Left colon (tissue), 2 donors: Measurements from ENCODE around the gene ELP4. TPM values are rescaled to one million over a fixed set of nuclear protein-coding genes. Genes with fewer than 3 reads are reported as not detected.

Source experiments
- ATAC-seq: fragments of 200-7000 bp; cut with Tn5 transposase; one replicate; pipeline ENCODE4 v1.9.1; 2020; ENCODE audit warnings: mild to moderate bottlenecking, moderate library complexity
- DNase-seq, 2 donors: peaks; one replicate each; pipeline ENCODE4 v3.0.0-alpha.2; 2020
- intact Hi-C, 2 donors: fragments of 100-400 bp; cut with DNase I in 1 of 2; cut with micrococcal nuclease in 1 of 2; formaldehyde crosslinking; loops; one replicate each; pipeline versions ENCODE4 v1.11.2 to v1.14.0; 2022; cut with DNase I, micrococcal nuclease
- total RNA-seq, 2 donors: library from RNA; stranded (reverse); fragmentation: NEBNext Ultra II Directional; extraction: Animal tissue kit (Norgen Biotek cat#: 25700); gene quantifications; one replicate each; pipeline ENCODE4 v1.2.1, GENCODE V29; 2021
- donor health status: DM: no; HTN: no; CAD: no.
- donor health status: DM: yes; HTN: yes; CAD: no.

The ELP4 gene
- total RNA-seq, 2 donors from 2014 or later: 15.1 to 15.2 TPM

DNA sequence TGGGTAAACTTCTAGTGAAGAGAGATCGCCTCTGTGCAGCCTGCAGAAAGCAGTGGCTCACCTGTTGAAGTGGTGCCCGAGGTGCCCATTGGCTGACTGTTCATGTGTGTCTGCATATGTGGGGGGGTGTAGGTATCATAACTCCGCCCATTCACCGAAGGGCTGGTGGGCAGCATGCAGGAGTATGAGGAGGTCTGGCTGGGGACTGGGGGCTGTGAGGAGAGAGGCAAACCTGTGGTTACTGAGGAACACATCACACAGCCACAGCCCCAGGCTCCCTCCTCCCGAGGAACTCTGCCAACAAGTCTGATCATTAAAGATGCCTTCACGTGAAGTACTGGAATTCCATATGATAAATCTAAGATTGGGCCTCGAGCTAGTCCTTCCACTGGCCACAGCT, 281.1 kb downstream of the ELP4 start:
- no peak for ATAC-seq
- intact Hi-C loops: no loop called here
- no peak for DNase-seq

GRCh38 chr11:31792036-31792435, 282.5 kb downstream of the ELP4 start:
- intact Hi-C loops: no loop called here
- no peak for ATAC-seq
- DNase-seq: no peak

GRCh38 chr11:31792456-31792855, 282.9 kb downstream of the ELP4 start:
- intact Hi-C loops: no loop called here
- no peak for DNase-seq
- ATAC-seq: no peak

DNA sequence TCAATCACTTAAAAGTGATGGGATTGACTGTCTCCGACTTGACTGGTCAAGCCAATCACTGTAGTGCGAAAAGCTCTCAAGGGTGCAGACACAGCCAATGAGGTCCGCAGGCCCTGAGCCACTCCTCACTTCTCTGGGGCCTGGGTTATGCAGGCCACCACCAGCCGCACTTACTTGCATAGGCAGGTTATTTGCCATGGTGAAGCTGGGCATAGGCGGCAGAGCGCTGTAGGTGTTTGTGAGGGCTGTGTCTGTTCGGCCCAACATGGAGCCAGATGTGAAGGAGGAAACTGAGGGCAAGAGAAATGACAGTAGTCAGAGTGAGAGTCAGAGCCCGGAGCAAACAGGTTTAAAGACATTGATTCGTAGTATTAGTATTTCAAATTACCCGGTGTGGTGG, 283.7 kb downstream of the ELP4 start:
- DNase-seq (no peak), ATAC-seq (no peak)
- intact Hi-C loops: no loop called here

DNA sequence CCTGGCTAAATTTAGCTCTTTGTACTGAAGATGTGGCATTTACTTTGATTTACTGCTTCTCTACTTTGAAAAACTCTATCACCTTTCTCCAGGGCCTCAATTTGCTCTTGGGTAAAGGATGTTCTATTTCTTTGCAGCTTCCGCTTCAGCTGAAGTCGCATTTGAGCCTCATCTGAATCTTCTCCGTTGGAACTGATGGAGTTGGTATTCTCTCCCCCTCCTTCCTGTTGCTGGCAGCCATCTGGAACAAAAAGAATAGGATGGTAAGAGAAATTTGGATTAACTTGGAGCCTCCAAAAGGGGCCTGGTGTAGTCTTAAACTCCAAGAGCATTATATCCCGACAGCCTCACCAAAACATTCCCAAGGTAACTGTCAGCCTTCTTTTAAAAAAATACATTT, 285.0 kb downstream of the ELP4 start:
- DNase-seq: no peak
- no peak for ATAC-seq
- intact Hi-C loops: no loop called here

DNA sequence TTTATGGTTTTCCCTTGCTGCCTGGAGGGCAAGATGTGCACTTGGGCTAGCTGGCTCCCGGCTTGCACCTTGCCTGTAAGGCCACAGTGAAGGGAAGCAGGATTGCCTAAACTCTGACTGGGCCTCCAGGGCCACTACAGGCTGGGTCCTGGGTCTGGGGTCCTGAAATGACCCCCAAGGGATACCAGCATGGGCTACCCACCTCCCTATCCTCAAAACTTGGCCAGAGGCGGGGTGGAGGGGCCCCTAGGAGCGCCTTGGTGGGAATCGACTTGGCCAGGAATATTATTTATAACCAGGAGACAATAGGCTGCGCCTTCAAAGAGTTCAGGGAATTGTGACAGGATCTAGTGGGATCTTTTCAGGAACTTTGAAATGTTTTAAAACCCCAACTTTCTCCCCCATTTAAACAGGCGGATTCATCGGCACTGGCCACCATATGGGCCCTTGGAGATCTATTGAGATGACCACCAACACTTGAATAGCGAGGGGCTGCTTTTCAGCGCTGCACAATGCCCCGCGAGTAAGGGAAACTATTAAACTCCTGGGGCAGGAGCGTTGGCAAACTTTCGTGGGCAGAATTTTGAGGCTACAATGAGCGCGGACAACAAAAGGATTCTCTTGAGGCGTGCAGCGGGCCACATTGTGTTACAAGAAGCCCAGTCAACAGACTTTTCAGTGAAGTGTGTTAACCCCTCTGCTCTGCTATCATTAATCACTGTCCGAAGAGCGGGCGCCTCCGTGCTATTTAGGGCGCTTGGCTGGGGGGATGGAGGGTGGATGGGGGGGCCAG, 286.3 kb downstream of the ELP4 start:
- no peak for DNase-seq
- intact Hi-C loops: no loop called here
- ATAC-seq: no peak

DNA sequence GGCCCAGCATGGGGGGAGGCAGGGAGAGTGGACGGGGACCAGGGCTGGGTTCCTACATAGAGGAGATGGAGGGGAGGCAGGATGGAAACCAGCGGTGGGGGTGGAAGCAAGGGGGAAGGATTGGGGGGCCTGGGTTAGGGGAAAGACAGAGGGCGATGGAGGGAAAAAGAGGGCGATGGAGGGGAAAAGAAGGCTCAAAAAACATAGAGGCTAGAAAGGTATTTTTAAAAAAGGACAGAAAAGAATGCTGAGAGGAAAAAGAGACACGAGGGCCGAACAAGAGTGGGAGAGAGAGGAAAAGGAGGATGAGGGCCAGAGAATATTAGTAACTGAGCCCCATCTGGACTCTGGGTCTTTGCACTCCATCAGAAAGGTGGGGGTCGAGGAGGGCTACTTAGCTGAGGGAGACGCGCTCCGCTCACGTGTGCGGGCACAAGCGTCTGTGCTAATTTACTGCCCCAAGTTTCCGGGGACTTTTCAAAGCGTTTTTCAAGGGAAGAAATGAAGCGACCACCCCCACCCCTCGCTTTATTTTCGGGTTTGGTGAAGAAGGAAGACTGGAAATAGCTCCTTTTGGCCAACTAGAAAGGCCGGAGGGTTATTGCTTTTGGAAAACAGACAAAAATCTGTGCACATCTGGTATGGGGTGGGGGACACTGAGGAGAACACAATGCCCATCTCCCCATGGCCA, 287.1 kb downstream of the ELP4 start:
- ATAC-seq (no peak), DNase-seq (no peak)
- intact Hi-C loops: no loop called here

DNA sequence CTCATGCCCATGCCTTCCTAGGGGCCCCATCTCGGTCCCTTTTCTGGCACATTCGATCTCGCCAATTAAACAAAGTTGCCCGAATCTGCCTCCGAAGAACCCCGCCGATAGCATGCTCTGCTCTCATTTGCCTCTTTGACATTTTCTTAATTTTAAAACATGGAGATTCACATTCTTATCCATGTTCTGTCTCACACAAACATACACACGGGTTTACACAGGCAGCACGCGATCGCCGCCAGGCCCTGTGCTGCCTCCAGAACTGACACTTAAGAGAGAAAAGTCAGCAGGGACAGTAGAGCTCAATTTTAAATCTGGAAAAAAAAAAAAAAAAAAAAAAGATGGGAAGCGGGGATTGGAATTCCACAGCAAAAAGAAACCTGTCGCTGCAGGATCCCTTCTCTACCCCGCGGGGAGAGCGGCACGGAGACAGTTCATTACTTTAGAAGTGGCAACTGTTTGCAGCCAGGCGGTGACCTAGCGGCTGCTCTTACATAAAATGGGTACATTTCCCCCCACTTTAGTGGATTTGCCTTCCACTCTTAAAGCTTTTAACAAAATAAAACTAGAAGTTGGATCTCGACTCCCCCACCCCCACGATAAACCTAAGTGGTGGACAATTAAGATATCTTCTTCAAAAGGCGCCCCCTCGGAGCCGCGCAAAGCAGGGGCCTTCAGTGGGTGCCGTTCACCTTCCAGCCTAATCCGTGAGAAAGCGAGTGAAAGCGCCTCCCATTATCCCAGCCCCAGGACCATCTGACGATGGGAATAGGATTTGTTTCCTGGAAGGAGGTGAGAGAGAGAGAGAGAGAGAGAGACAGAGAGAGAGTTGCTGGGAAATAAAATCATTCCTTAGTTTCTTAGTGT, 287.9 kb downstream of the ELP4 start:
- intact Hi-C loops: no loop called here
- ATAC-seq (no peak), DNase-seq (no peak)

GRCh38 chr11:31798057-31798553, 288.5 kb downstream of the ELP4 start:
- intact Hi-C loops: no loop called here
- DNase-seq (no peak), ATAC-seq (no peak)

GRCh38 chr11:31798554-31799434, 289.2 kb downstream of the ELP4 start:
- ATAC-seq: no peak
- intact Hi-C loops: no loop called here
- DNase-seq: no peak

DNA sequence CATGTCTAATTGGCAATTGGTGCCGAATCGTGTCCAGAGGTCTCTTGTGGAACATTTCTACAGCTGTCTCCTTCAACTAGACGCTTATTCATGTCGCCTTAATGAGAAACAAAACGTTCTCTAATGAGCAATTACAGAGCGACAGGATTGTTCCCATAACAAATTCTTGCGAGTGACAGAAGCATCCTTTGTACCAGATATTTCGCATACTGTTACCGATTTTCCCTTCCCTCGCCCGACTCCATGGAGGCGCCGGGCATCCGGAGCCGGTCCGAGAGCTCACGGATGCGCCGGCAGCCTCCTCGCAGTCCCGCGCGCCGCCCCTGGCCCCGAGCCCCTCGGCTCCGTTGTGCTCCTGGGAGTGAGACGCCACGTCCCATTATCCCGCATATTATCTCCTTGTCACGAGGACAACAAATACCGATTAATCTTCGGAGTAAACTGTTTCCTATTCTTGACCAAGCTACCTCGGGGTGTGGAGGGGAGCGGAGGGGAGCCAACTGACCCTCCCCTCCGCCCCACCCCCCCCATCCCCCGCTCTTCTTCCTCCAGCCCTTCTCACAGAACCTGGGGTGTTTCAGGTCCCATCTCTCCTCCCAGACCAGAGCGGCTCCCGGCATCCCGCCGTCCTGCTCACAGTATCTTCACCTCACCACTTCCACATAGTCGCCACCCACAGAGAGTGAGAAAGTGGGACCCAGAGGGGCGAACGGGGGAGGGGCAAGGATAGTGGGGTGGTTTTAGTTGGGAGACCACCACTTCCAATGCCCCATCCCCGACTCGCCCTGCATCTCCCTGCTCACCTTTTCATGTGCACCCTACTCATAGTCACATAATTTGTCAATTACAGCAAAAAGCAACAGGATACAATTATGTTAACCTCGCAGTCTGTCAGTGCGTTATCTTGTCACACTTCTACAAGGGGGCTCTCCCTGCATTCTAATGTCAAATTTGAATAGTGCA, 290.1 kb downstream of the ELP4 start:
- intact Hi-C loops: no loop called here
- no peak for ATAC-seq
- DNase-seq: no peak

GRCh38 chr11:31800398-31801265, 291.1 kb downstream of the ELP4 start:
- no peak for DNase-seq
- no peak for ATAC-seq
- intact Hi-C loops: no loop called here

DNA sequence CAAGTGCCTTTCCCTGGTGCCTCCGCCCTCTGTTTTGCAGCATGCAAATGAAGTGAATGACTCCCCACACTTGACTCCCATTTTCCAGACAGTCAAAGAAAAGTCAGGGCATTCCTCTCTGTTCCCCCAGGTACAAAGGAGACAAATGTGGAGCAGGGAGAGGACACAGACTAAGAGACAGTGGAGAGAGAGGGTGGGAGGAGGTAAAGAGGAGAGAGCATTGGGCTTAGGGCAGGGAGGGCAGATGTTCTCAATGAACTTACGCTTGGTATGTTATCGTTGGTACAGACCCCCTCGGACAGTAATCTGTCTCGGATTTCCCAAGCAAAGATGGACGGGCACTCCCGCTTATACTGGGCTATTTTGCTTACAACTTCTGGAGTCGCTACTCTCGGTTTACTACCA, 291.7 kb downstream of the ELP4 start:
- DNase-seq: no peak
- no peak for ATAC-seq
- intact Hi-C loops: no loop called here

GRCh38 chr11:31802000-31802551, 292.5 kb downstream of the ELP4 start:
- DNase-seq: no peak
- intact Hi-C loops: no loop called here
- no peak for ATAC-seq

DNA sequence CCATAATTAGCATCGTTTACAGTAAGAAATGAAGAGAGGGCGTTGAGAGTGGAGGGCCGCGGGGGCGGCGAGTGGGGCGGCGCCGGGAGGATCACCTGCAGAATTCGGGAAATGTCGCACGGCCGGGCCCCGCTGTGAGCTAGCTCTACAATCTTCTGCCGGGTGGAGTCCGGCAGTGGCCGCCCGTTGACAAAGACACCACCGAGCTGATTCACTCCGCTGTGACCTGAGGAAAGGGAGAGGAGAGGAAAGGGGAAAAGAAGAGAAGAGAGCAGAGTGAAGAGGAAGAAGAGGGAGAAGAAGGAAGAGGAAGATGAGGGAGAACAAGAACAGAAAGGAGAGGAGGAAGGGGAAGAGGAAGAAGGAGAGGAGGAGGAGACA, 293.0 kb downstream of the ELP4 start:
- no peak for ATAC-seq
- intact Hi-C loops: no loop called here
- no peak for DNase-seq
